Mucosa of stomach (tissue), 1 donor: Measurements from ENCODE around the gene MYO7B.

Source experiments
- H3K27me3 ChIP-seq: one replicate; pipeline ENCODE4 v1.7.0; 2013; ENCODE audit warnings: mild to moderate bottlenecking, low read length; ENCODE audit not compliant: control insufficient read depth, insufficient read depth
- H3K36me3 ChIP-seq: one replicate; pipeline ENCODE4 v1.7.0; 2013; ENCODE audit warnings: low read length; ENCODE audit not compliant: control insufficient read depth, insufficient read depth
- H3K4me1 ChIP-seq: one replicate; pipeline ENCODE4 v1.7.0; 2013; ENCODE audit warnings: mild to moderate bottlenecking, low read length; ENCODE audit not compliant: control insufficient read depth, insufficient read depth
- H3K4me3 ChIP-seq: one replicate; pipeline ENCODE4 v1.7.0; 2013; ENCODE audit warnings: low read length
- H3K9ac ChIP-seq: one replicate; pipeline ENCODE4 v1.7.0; 2013; ENCODE audit warnings: mild to moderate bottlenecking, low read length, moderate library complexity
- H3K9me3 ChIP-seq: one replicate; pipeline ENCODE4 v1.7.0; 2013; ENCODE audit warnings: mild to moderate bottlenecking, low read length, moderate library complexity; ENCODE audit not compliant: control insufficient read depth
- donor health status: Pancreatic carcinoma.

The MYO7B gene

DNA sequence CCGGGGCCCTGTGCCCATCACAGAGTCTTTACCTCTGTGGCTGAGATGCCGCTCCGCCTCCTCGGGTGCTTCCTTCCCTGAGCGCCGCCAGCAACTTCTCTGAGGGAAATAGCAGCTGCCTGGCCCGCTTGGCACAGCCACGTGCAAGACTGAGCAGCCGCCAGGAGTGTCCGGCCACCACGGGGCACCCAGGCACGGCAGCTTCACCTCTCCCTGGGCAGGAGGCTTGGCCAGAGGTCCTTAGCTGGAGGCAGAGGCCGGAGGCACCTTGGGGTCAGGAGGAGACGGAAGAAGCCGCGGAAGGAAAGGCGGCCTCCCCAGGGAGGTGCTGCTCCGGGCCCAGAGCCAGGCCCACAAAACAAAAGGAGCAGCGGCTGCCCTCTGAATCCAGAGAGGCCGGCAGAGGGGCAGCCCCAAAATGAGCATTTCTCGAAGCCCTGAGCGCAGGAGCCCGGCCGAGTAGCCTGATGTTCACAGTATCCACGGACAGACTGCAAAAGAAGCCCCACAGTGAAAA is 145.9 kb downstream of the MYO7B start:
- H3K9me3 ChIP-seq: no peaks in the 10 kb centered on the region
- H3K4me1 ChIP-seq: no peaks in the 10 kb centered on the region
- H3K4me3 ChIP-seq: no peak overlapping the region
- no peaks in the 10 kb centered on the region for H3K36me3 ChIP-seq
- H3K9ac ChIP-seq: no peak overlapping the region
- H3K27me3 ChIP-seq: peaks cover 32% of the 10 kb centered on the region

DNA sequence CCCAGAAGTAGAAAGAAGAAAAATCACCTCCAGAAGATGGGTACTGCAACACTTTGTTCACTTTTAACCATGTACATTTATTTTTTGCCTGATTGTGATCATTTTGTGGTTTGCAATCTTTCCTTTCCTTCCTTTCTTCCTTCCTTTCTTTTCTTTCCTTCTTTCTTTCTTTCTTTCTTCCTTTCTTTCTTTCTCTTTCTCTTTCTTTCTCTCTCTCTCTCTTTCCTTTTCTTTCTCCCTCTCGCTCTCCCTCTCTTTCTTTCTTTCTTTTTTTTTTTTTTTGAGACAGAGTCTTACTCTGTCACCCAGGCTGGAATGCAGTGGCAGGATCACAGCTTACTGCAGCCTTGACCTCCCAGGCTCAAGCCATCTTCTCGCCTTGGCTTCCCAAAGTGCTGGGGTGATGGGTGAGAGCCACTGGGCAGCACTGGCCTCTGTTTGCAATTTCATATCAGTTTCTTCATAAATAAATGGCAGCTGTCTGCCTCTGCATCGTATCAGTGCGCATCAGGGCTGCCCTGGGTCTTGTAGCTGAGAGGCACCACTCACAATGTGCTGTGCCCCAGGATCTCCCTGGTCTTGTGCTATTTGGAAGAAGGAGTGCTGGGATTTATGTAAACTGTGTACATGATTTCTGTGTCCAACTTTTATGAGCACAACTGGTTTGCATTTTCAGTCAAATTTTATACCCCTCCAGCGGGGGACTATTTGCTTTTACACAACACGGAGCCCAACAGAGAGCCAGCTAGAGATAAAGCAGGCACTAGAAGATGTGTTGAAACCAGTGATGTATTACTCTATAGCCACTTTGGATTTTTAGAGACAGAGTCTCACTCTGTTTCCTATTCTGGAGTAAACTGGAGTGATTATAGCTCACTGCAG is 146.7 kb downstream of the MYO7B start:
- no peak overlapping the region for H3K9ac ChIP-seq
- peaks cover 24% of the 10 kb centered on the region for H3K27me3 ChIP-seq
- no peaks in the 10 kb centered on the region for H3K36me3 ChIP-seq
- no peak overlapping the region for H3K4me3 ChIP-seq
- no peaks in the 10 kb centered on the region for H3K4me1 ChIP-seq
- H3K9me3 ChIP-seq: no peaks in the 10 kb centered on the region

DNA sequence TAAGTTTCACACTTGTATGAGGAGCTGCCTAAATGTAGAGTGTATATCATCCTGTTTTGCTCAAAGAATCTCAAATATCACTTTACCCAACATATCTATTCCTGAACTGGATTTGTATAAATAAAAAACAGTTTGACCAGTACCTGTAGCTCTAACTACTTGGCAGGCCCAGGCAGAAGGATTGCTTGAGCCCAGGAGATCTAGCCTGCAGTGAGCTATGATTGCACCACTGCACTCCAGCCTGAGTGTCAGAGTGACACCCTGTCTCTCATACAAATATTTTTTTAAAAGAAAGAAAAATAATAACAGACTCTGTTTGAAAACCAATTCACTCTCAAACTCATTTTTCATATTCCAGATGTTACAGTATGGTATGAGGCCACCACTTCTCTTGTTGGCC is 147.6 kb downstream of the MYO7B start:
- Histone ChIP-seq H3K9ac (no peak overlapping the region), H3K9me3 (no peaks in the 10 kb centered on the region), H3K4me3 (no peak overlapping the region), H3K27me3 (peaks cover 16% of the 10 kb centered on the region), H3K36me3 (no peaks in the 10 kb centered on the region), H3K4me1 (no peaks in the 10 kb centered on the region)

DNA sequence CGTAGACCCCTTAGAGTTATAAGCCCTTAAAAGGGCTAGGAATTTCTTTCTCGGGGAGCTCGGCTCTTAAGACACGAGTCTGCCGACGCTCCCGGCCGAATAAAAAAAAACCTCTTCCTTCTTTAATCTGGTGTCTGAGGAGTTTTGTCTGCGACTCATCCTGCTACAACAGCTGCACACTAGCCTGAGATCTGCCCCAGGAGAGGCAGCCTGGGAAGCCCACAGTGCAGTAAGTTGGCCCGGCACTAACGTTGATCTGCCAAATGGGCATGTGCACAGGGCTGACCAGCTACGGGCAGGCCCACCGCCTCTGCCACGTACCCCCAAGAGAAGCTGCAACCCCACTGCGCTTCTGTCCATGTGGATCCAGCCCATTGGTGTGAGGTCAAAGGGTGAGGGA is 148.3 kb downstream of the MYO7B start:
- Histone ChIP-seq H3K27me3 (peaks cover 13% of the 10 kb centered on the region), H3K4me3 (no peak overlapping the region), H3K9ac (no peak overlapping the region), H3K36me3 (no peaks in the 10 kb centered on the region), H3K4me1 (no peaks in the 10 kb centered on the region), H3K9me3 (no peaks in the 10 kb centered on the region)

DNA sequence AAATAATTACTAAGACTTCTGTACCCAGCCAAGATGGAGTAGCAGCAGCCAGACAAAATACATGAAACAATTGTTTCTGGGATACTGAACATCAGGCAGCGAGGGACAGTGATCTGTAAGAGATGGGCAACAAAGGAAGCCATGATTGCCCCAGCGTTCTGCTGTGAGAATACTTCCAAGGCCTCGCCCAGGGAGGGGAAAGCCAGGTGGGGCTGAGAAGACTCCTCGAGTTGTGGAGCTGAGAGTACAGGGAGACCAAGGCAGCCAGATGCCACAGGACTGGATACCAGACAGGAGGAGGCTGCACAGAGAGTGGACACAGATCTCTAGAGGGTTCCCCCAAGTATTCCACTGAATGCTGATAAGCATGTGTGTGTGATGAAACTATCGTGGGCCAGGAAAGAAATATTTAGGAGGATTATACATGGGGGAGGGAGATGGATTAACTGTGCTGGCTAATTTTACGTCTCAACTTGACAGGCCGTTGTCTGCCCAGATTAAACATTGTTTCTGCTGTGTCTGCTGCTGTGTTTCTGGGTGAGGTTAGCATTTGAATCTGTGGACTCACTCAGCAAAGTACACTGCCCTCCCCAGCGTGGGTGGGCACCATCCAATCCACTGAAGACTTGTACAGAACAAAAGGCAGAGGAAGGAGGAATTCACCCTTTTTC is 150.1 kb downstream of the MYO7B start:
- H3K4me1 ChIP-seq: no peaks in the 10 kb centered on the region
- no peak overlapping the region for H3K4me3 ChIP-seq
- no peak overlapping the region for H3K9ac ChIP-seq

More for the DNA sequence above, 150.1 kb downstream of the MYO7B start:
- Histone ChIP-seq H3K9me3 (no peaks in the 10 kb centered on the region), H3K36me3 (no peaks in the 10 kb centered on the region), H3K27me3 (peaks cover 7% of the 10 kb centered on the region)
